ENCODE data around the gene GPR55. TPM values are rescaled to one million over a fixed set of nuclear protein-coding genes. Genes with fewer than 3 reads are reported as not detected.
A peak's percentile ranks its signal among the peaks of the same experiment; 100 is the strongest.

GPR55 gene
- total RNA-seq, 1 donor from 2014 or later, result 0.23 TPM

GRCh38 chr2:230935130-230935430 is 10.0 kb upstream of the GPR55 start:
- no peak for DNase-seq
- peaks cover 23% of the 10 kb centered on the region for H3K27me3 Mint-ChIP-seq
- peaks cover 3% of the 10 kb centered on the region for H3K4me1 Mint-ChIP-seq
- H3K9me3 Mint-ChIP-seq, result peaks cover 9% of the 10 kb centered on the region
- intact Hi-C loops (cut with micrococcal nuclease), result no loop called here
- H3K36me3 Mint-ChIP-seq (ENCODE audit: low read depth), result no peaks in the 10 kb centered on the region
- H3K27ac Mint-ChIP-seq, result no peak overlapping the region
- H3K4me3 Mint-ChIP-seq, result no peak overlapping the region

GRCh38 chr2:230934231-230935129 is 9.4 kb upstream of the GPR55 start:
- Mint-ChIP-seq H3K9me3 (peaks cover 9% of the 10 kb centered on the region), H3K27ac (no peak overlapping the region), H3K27me3 (peaks cover 22% of the 10 kb centered on the region), H3K36me3 (ENCODE audit: low read depth) (no peaks in the 10 kb centered on the region), H3K4me3 (no peak overlapping the region), H3K4me1 (peaks cover 3% of the 10 kb centered on the region)
- intact Hi-C loops (cut with micrococcal nuclease), result no loop called here
- DNase-seq, result no peak

GRCh38 chr2:230933521-230934180 is 8.6 kb upstream of the GPR55 start:
- Mint-ChIP-seq H3K36me3 (ENCODE audit: low read depth) (no peaks in the 10 kb centered on the region), H3K27ac (no peak overlapping the region), H3K4me1 (peaks cover 3% of the 10 kb centered on the region), H3K9me3 (peaks cover 9% of the 10 kb centered on the region), H3K27me3 (peaks cover 25% of the 10 kb centered on the region), H3K4me3 (no peak overlapping the region)
- intact Hi-C loops (cut with micrococcal nuclease), result no loop called here
- no peak for DNase-seq

GRCh38 chr2:230932556-230933511 is 7.8 kb upstream of the GPR55 start:
- no peaks in the 10 kb centered on the region for H3K36me3 Mint-ChIP-seq (ENCODE audit: low read depth)
- intact Hi-C loops (cut with micrococcal nuclease), result no loop called here

DNA sequence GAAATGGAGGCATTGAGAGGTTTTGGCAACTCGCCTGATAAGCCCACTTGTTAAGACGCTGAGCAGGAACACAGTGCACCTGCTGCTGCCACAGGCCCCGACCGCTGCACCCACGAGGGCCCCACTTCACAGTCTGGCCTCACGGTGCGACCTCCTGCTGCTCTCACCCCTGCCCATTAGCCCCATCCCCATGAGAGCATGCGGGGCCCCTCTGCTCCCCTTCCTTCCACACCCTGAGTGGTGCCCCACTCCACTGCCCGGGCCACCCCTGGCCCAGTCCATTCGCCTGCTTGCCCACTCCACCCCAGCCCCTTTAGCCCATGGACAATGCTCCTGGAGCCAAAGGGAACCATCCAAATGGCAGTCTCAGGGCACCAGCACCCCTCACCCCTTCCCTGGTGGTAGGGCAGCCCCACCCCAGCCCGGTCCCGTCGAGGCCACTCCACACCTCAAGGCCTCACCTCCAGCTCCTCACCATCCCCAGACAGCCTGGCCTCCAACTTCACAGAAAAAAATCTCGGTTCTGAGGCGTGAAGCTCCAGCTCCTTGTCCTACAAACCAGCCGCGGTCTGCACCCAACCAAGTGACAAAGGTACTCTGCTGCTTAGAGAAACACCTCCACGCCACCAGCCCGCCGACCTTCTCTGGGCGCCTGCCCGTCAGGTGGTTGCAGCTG is 6.7 kb upstream of the GPR55 start:
- Mint-ChIP-seq H3K36me3 (ENCODE audit: low read depth) (no peaks in the 10 kb centered on the region), H3K4me1 (peaks cover 6% of the 10 kb centered on the region), H3K27me3 (peaks cover 26% of the 10 kb centered on the region), H3K9me3 (peaks cover 9% of the 10 kb centered on the region), H3K27ac (no peak overlapping the region), H3K4me3 (no peak overlapping the region)
- intact Hi-C loops (cut with micrococcal nuclease), result no loop called here
- no peak for DNase-seq

More at GRCh38 chr2:230932556-230933511, 7.8 kb upstream of the GPR55 start:
- Mint-ChIP-seq H3K4me1 (peaks cover 3% of the 10 kb centered on the region), H3K27me3 (peaks cover 28% of the 10 kb centered on the region), H3K27ac (no peak overlapping the region), H3K9me3 (peaks cover 9% of the 10 kb centered on the region), H3K4me3 (no peak overlapping the region)
- no peak for DNase-seq

DNA sequence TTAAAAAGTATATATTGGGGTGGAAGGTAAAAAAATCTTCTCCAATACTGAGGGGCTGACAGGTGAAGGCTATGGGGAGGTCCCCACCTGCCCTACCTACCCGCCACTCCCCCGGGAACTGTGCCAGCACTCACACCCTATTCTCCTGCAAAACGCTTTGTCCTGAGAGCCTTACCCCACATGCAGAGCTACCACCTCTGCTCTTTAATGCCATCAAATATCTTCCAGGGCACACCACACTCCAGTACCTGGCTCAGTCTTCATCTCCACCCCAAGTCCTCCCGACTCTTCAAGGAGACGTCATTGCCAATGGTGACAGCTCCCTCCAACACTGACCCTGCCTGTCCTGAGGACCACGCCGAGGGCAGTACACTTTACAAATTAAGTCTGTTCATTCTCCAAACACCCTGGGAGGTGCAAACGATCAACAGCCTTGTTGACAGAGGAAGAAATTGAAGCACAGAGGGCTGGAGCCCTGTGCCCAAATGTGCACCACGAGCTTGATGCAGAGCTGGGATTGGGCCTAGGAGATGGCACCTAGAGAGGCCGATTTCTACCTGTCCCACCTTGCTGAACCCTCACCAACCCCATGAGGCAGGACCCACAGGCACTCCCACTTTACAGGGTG is 6.0 kb upstream of the GPR55 start:
- peaks cover 8% of the 10 kb centered on the region for H3K4me1 Mint-ChIP-seq
- H3K9me3 Mint-ChIP-seq, result peaks cover 9% of the 10 kb centered on the region
- H3K4me3 Mint-ChIP-seq, result no peak overlapping the region
- intact Hi-C loops (cut with micrococcal nuclease), result no loop called here
- no peaks in the 10 kb centered on the region for H3K36me3 Mint-ChIP-seq (ENCODE audit: low read depth)
- H3K27me3 Mint-ChIP-seq, result peaks cover 26% of the 10 kb centered on the region
- no peak overlapping the region for H3K27ac Mint-ChIP-seq
- no peak for DNase-seq

- DNase-seq, result no peak
- no peak overlapping the region for H3K27ac Mint-ChIP-seq
- H3K4me1 Mint-ChIP-seq, result peaks cover 12% of the 10 kb centered on the region
- no peaks in the 10 kb centered on the region for H3K36me3 Mint-ChIP-seq (ENCODE audit: low read depth)
- H3K4me3 Mint-ChIP-seq, result no peak overlapping the region
- peaks cover under 1% of the 10 kb centered on the region for H3K9me3 Mint-ChIP-seq
- intact Hi-C loops (cut with micrococcal nuclease), result no loop called here
- peaks cover 21% of the 10 kb centered on the region for H3K27me3 Mint-ChIP-seq
Measured at GRCh38 chr2:230930149-230930780, 5.2 kb upstream of the GPR55 start.

DNA sequence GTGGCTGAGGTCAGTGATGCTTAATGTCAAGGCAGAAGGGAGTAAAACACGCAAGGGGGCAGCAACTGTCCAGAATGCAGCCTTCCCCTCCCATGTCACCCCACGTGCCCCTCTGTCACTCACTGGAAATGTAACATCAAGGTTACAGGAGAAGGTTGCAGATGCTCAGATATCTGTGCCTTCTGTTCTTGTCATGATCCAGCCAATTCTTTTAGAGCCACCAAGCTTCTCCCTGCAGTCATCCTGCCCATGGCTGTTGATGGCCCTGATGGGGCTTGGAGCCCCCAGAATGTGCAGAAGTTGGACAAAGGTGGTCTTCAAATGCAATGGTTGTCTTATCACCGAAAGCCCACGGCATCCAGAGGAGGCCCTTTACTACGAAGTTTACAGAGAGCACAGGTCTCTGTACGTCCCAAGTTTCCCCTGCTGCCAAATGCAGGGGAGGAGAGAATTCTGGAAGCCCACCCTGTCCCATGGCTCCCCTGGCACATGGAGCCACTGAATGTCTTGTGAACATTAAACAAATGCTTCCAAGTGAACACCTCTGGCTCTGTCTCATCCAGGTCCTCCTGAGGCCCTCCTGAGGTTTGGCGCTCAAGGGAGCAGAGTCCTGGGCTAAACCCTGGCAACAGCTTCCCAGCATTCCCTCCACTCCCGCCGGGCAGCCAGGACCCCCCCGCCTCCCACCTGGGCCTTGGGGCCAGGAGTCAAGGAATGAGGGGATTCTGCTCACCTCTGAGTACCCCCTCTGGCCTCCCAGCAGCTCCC is 4.5 kb upstream of the GPR55 start:
- H3K27ac Mint-ChIP-seq, result no peak overlapping the region
- intact Hi-C loops (cut with micrococcal nuclease), result no loop called here
- peaks cover 18% of the 10 kb centered on the region for H3K4me1 Mint-ChIP-seq
- no peak for DNase-seq
- H3K36me3 Mint-ChIP-seq (ENCODE audit: low read depth), result no peaks in the 10 kb centered on the region
- no peaks in the 10 kb centered on the region for H3K9me3 Mint-ChIP-seq
- peaks cover 21% of the 10 kb centered on the region for H3K27me3 Mint-ChIP-seq
- H3K4me3 Mint-ChIP-seq, result no peak overlapping the region

DNA sequence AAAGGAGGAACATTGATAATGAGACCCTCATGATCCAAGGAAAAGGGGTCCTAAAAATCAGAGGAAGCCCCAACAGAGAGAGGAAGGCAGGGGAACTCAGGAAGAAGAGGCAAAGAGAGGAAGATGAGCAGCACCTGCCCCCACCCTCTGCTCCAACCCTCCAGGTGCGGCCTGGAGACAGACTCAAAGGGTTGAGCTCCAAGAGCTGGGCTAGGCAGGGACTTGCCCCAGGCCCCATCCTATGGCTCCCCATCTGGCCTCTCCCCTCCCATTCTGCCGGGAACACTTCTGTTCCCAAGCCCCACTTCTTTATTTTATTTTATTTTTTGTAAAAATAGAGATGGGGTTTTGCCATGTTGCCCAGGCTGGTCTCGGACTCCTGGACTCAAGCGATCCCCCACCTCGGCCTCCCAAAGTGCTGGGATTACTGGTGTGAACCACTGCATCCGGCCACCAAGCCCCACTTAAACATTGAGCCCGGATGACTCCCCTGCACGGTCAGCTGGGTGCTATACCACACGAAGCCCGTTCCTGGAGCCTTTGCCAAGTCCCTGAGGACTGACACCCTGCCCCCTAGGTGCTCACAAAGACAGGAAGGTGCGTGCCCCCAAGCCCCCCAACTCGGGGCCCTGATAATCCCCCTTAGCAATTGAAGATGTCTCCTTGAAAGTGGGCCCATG is 3.8 kb upstream of the GPR55 start:
- intact Hi-C loops (cut with micrococcal nuclease), result no loop called here
- peaks cover 26% of the 10 kb centered on the region for H3K4me1 Mint-ChIP-seq
- no peak overlapping the region for H3K4me3 Mint-ChIP-seq
- H3K9me3 Mint-ChIP-seq, result no peaks in the 10 kb centered on the region
- H3K36me3 Mint-ChIP-seq (ENCODE audit: low read depth), result no peaks in the 10 kb centered on the region
- no peak for DNase-seq
- H3K27me3 Mint-ChIP-seq, result peaks cover 24% of the 10 kb centered on the region
- no peak overlapping the region for H3K27ac Mint-ChIP-seq

DNA sequence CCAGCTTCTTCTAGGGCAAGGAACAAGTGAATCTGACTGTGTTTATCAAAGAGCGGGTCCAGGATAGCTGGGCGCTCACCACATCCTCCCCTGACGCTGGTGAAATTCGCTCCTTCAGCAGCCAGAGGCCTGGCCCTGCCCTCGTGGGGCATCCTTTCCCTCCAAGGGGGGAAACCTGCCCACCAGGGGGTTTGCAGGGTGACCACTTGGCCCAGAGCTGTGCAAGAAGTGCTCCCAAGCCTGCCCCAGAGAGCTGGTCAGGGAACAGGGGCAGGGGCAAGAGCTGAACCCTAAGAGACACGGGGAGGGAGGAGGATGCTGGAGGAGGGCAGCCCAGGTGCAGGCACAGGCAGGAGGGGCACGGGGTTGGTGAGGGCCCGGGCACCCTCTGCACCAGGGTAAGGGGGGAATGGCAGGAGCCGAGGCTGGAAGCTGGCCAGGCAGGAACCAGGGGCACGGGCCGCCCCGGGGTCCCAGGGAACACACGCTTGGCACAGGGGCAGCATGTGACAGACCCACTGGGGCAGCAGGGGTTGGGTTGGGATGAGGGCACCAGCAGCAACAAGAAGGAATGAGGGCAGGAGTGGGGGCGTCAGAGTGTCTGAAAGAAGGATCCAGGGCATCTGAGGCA is 2.8 kb upstream of the GPR55 start:
- H3K27me3 Mint-ChIP-seq, result peaks cover 31% of the 10 kb centered on the region
- H3K4me3 Mint-ChIP-seq, result no peak overlapping the region
- H3K4me1 Mint-ChIP-seq, result peaks cover 36% of the 10 kb centered on the region
- H3K36me3 Mint-ChIP-seq (ENCODE audit: low read depth), result no peaks in the 10 kb centered on the region
- intact Hi-C loops (cut with micrococcal nuclease), result no loop called here
- H3K9me3 Mint-ChIP-seq, result no peaks in the 10 kb centered on the region
- DNase-seq, result no peak
- H3K27ac Mint-ChIP-seq, result no peak overlapping the region

- intact Hi-C loops (cut with micrococcal nuclease), result loop anchor here (1.0 kb wide), 3 partner anchors 18 to 48 kb away; no protein-coding TSS in a partner anchor
- Mint-ChIP-seq H3K4me3 (peak overlapping the region; percentile 66), H3K36me3 (ENCODE audit: low read depth) (no peaks in the 10 kb centered on the region), H3K9me3 (no peaks in the 10 kb centered on the region), H3K27ac (peak overlapping the region; percentile 82), H3K27me3 (peaks cover 26% of the 10 kb centered on the region), H3K4me1 (peaks cover 35% of the 10 kb centered on the region)
- DNase-seq, result peak; percentile 71
Measured at GRCh38 chr2:230925879-230926765, 1.1 kb upstream of the GPR55 start.
